Stimulated activated CD4-positive, alpha-beta T cell treated with anti-CD3 and anti-CD28 coated beads, Interleukin-2, amount 100 ng/mL, for 24 hours (primary cell): ENCODE data around the gene ANKS1A.

Source experiments
- DNase-seq, 2 donors: peaks; one replicate each; pipeline ENCODE4 v3.0.0-alpha.2; 2020

The ANKS1A gene

GRCh38 chr6:35057449-35058357 lies 168.6 kb downstream of the ANKS1A start:
- no peak for DNase-seq

- no peak for DNase-seq
Observed at GRCh38 chr6:35058358-35058675, 169.3 kb downstream of the ANKS1A start.

GRCh38 chr6:35058865-35059522 lies 169.9 kb downstream of the ANKS1A start:
- DNase-seq, result no peak

- no peak for DNase-seq
Observed at GRCh38 chr6:35059596-35060345, 170.7 kb downstream of the ANKS1A start.

- DNase-seq, result no peak
Observed at GRCh38 chr6:35061102-35061615, 172.1 kb downstream of the ANKS1A start.

GRCh38 chr6:35061651-35062410 lies 172.8 kb downstream of the ANKS1A start:
- no peak for DNase-seq

- DNase-seq, result no peak
Observed at GRCh38 chr6:35062676-35063574, 173.9 kb downstream of the ANKS1A start.

- DNase-seq, result no peak
Observed at GRCh38 chr6:35063701-35064280, 174.7 kb downstream of the ANKS1A start.

GRCh38 chr6:35064290-35064689 lies 175.2 kb downstream of the ANKS1A start:
- DNase-seq, result no peak

- DNase-seq, result no peak
Observed at GRCh38 chr6:35064757-35065440, 175.8 kb downstream of the ANKS1A start.

GRCh38 chr6:35065441-35065800 lies 176.4 kb downstream of the ANKS1A start:
- DNase-seq, result no peak

GRCh38 chr6:35065870-35066269 lies 176.8 kb downstream of the ANKS1A start:
- DNase-seq, result no peak

GRCh38 chr6:35067234-35067633 lies 178.2 kb downstream of the ANKS1A start:
- DNase-seq, result no peak

GRCh38 chr6:35068206-35068605 lies 179.2 kb downstream of the ANKS1A start:
- no peak for DNase-seq

GRCh38 chr6:35068644-35069043 lies 179.6 kb downstream of the ANKS1A start:
- no peak for DNase-seq

GRCh38 chr6:35069262-35069661 lies 180.2 kb downstream of the ANKS1A start:
- no peak for DNase-seq

GRCh38 chr6:35070111-35070510 lies 181.1 kb downstream of the ANKS1A start:
- no peak for DNase-seq

GRCh38 chr6:35071347-35071994 lies 182.4 kb downstream of the ANKS1A start:
- no peak for DNase-seq

GRCh38 chr6:35072051-35072697 lies 183.1 kb downstream of the ANKS1A start:
- DNase-seq, result no peak

- DNase-seq, result no peak
Observed at GRCh38 chr6:35072698-35073055, 183.6 kb downstream of the ANKS1A start.
